GM18858 (cell line): ENCODE data around the gene TBC1D4.

Experiments used
- ATAC-seq: cut with Tn5 transposase; IDR thresholded peaks from one replicate; pipeline ENCODE4 v1.9.1; 2021; ENCODE audit not compliant: unreplicated experiment

The TBC1D4 gene

GRCh38 chr13:75419656-75420055 is 62.3 kb downstream of the TBC1D4 start:
- ATAC-seq = no peak

GRCh38 chr13:75418997-75419396 is 63.0 kb downstream of the TBC1D4 start:
- no peak for ATAC-seq

GRCh38 chr13:75418186-75418843 is 63.7 kb downstream of the TBC1D4 start:
- no peak for ATAC-seq

- ATAC-seq = no peak
Measured at GRCh38 chr13:75417656-75418055, 64.3 kb downstream of the TBC1D4 start.

GRCh38 chr13:75417012-75417384 is 65.0 kb downstream of the TBC1D4 start:
- peak; percentile 5 for ATAC-seq

GRCh38 chr13:75416327-75417011 is 65.5 kb downstream of the TBC1D4 start:
- peak; percentile 67 for ATAC-seq

GRCh38 chr13:75415694-75416093 is 66.3 kb downstream of the TBC1D4 start:
- ATAC-seq = no peak

GRCh38 chr13:75415171-75415570 is 66.8 kb downstream of the TBC1D4 start:
- ATAC-seq = no peak

- ATAC-seq = no peak
Measured at GRCh38 chr13:75414036-75414827, 67.7 kb downstream of the TBC1D4 start.

- no peak for ATAC-seq
Measured at GRCh38 chr13:75411924-75412537, 69.9 kb downstream of the TBC1D4 start.

- no peak for ATAC-seq
Measured at GRCh38 chr13:75410207-75410606, 71.8 kb downstream of the TBC1D4 start.

- ATAC-seq = no peak
Measured at GRCh38 chr13:75407998-75408397, 74.0 kb downstream of the TBC1D4 start.

GRCh38 chr13:75407473-75407872 is 74.5 kb downstream of the TBC1D4 start:
- no peak for ATAC-seq

GRCh38 chr13:75405976-75406703 is 75.8 kb downstream of the TBC1D4 start:
- no peak for ATAC-seq

GRCh38 chr13:75404726-75405125 is 77.2 kb downstream of the TBC1D4 start:
- ATAC-seq = no peak

GRCh38 chr13:75402787-75403186 is 79.2 kb downstream of the TBC1D4 start:
- ATAC-seq = no peak

- peak; percentile 45 for ATAC-seq
Measured at GRCh38 chr13:75400775-75401174, 81.2 kb downstream of the TBC1D4 start.

- no peak for ATAC-seq
Measured at GRCh38 chr13:75399879-75400217, 82.1 kb downstream of the TBC1D4 start.

- ATAC-seq = no peak
Measured at GRCh38 chr13:75399168-75399878, 82.6 kb downstream of the TBC1D4 start.

GRCh38 chr13:75398072-75398471 is 83.9 kb downstream of the TBC1D4 start:
- ATAC-seq = no peak
